GM18519 (cell line): Measurements from ENCODE around the gene CACNA1C.
A peak's percentile ranks its signal among the peaks of the same experiment; 100 is the strongest.

Source experiments
- ATAC-seq: cut with Tn5 transposase; IDR thresholded peaks from one replicate; pipeline ENCODE4 v1.9.1; 2021; ENCODE audit warnings: mild to moderate bottlenecking, moderate library complexity; ENCODE audit not compliant: unreplicated experiment, low FRiP score

The CACNA1C gene

DNA sequence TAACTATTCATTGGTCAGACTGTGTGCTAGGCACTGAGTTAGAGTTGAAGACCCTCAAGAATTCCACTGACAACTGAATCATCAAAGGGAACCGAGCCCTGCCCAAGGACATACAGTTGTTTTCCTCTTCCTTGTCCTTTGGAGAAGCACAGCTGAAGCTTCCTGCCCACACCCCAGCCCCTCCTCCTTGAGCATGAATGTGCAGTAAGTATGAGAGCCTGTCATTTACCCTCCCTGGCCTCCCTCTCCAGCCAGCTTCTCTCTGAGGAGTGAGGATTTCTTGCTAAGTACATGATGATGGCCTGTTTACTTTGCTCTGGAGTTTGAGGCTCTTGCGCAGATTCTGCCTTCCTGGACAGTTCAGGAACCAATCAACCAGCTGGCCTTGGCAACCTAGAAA lies 235.2 kb downstream of the CACNA1C start:
- ATAC-seq: no peak

DNA sequence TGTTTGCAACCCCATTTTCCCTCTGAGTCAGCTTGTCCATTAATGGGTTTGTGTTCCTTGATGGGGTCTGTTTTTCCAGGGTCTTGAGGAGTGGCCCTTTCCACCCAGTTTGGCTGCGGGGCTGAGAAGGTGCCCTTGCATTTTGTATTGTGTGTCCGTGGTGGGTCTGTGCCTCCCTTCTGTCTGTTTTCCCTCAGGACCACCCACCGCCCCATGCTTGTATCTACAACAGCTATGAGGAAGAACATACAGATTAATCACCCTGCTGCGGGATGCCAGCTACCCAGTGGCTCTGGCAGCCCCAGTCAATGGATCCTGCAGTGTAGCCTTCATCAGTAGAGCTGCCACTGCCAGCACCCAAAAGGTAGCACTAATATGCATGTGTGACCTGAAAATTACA lies 235.7 kb downstream of the CACNA1C start:
- no peak for ATAC-seq

DNA sequence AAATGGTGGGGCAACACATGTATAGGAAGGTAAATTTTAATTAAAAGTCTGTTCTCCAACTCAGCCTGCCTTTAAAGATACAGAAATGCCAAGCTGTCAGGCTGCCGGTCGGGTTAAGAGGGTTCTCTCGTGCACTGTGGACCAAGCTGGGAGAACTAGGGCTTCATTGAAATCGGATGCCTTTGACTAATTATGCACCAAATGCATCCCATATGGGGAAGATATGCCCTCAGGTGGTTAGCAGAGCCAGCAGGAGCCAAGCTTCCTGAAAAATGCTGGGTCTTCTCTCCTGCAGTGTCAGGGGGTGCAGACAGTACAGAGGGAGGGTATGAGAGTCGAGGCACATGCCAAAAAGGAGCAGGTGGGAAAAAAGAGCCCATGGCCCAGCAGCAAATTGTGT lies 236.1 kb downstream of the CACNA1C start:
- no peak for ATAC-seq

DNA sequence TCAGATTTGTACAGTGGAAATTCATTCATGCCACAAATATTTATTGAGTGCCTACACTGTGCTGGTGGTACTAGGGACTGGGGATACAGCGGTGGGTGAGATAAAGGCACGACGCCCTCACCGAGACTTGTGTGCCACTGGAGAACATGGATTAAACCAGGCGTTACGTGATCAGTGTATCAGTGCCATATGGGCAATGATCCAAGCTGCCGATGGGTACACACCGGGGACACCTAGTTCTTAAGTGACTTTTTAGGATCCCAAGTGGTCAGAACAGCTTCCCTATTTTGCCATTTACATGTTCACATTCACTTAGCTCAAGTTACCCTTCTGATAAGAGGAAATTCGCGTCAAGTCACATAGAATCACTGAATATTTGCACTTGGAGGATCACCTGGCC lies 236.7 kb downstream of the CACNA1C start:
- ATAC-seq: no peak

DNA sequence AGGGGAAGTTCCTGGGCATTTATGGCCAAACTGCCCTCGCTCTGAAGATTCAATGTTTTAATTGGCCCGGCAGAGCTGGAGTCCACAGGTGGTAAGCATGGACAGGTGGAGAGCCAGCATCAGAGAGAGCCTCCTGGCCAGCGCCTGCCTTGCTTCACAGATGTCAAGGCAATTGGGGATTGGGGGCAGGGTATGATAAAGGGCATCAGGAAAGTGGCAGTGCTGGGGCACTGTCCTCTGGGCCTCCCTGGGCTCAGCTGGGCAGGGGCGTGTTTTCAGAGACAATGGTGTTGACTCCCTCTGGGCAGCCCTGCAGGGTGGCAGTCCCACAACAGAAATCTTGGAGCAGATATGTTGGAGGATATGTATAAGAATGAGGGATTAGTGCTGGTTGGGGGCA lies 237.3 kb downstream of the CACNA1C start:
- ATAC-seq: no peak

DNA sequence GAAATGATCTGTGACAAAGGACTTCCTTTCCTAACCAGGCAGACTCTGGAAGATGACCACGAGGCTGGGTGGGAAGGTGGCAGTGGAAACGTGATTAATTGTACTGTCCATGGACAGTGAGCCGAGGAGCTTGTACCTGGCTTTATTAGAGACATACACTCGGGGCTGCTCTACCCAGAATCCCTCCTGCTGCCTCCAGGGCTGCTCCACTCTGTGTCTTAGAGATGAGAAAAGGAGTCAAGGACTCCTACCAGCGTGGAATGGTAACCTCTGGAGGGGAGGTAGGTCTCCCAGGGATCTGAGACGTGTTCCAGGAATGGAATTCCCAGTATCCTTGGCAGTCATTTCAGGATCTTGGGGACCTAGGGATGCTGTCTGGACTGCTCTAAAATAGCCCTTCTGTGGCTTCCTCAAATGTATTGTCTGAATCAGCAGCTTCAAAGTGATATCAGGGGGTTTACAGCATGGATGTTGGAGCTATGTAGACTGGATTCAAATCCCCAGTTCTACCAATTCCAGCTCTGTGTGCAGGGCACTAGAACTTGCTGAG lies 237.8 kb downstream of the CACNA1C start:
- ATAC-seq: no peak

DNA sequence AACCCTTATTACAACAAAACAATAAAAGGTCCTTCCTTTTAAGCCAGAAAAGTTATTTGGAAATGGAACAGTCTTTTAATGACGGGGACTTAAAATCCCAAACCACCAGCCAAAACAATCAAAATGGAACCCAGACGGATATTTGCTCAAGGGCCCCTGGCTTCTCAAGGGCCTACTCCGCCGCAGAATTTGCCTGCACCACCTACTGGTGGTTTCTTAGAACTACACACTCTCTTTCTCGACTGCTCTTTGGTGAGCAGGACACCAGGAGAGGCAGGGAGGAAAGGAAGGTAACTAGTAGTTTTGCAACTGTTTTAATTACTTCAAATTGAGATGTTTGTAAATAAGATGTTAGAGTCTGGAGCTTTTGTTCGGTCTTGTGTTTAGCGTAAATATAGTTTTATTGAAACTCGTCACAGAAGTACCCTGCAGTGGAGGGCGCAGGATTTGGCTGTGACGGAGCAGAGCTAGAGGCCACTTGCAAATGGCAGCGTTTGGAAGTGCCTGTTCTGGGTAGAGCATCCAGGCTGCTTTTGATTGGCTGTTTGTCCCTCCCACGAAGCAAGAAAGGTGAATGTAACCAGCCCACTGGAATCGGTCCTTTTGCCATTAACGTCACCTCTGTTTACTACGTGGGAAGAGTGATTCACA lies 238.5 kb downstream of the CACNA1C start:
- no peak for ATAC-seq

DNA sequence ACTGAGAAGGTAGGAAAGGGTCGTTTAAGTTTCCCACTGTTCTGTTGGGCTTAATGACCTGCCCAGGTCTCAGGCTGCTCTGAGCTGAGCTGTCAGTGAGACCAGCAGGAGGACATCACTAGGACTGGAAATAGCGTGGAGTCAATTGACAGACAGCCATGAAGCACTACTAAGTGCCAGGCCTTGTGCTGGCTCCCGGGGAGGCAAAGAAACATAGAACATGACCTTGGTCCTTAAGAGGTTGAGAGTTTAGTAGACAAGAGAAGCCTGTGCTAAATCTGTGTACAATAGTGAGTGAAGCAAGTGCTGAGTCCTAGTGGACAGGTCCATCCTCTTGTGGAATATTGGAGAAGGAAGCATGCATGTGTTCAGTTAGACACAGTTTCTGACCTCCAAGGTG lies 239.2 kb downstream of the CACNA1C start:
- ATAC-seq: no peak

DNA sequence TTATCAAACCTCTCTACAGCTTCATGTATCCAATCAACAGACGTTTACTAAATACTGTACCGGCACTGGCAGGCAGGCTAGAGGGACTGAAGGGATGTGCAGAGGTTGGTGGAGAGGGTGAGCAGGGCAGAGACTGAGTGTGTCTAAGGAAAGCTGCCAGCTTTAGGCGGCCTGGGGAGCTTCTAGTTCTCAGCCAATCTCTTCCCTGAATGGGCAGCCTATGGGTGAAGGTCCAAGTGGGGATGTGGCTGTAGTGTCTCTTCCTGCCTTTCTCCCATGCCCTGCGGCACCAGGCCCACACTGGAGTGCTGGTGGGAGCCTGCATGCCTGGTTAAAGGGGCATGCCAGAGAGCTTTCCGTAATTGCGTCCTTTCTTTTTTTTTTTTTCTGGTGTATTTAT lies 239.8 kb downstream of the CACNA1C start:
- no peak for ATAC-seq

DNA sequence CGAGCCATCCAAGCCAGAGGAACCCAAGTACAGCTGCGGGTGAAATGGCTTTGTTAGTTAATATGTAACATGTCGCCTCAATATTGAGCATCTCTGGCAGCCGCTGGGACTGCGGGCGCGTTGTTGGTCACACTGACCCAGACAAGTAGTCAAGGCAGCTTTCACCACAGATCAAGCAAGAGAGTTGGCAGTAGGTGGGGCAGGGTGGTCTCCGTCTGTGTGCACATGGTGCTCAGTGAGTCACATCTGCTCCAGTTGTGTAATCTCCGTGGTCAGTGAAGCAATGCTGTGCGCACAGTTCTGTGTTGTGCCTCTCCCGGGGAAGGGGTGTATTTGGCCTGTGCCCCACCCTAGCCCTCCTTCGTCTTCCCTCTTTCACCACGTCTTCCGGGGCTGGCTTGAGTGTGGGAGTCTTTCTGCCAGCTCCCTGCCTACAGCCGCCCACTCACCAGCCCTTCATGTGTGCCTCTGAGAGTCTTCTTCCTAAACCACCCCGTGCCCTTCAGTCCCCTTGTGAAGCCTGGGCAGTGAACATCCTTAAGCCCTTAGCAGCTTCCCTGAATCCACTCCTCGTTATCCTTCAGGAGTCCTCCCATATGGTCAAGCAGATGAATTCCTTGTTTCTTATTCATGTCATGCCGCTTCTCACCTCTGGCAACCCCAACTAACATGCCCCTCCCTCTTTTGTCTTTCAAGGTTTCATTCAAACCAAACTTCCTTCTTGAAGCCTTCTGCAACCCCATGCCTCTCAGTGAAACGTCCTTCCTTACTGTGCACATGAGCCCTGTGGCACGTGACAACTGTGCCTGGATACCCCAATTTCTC lies 242.1 kb downstream of the CACNA1C start:
- ATAC-seq: no peak

DNA sequence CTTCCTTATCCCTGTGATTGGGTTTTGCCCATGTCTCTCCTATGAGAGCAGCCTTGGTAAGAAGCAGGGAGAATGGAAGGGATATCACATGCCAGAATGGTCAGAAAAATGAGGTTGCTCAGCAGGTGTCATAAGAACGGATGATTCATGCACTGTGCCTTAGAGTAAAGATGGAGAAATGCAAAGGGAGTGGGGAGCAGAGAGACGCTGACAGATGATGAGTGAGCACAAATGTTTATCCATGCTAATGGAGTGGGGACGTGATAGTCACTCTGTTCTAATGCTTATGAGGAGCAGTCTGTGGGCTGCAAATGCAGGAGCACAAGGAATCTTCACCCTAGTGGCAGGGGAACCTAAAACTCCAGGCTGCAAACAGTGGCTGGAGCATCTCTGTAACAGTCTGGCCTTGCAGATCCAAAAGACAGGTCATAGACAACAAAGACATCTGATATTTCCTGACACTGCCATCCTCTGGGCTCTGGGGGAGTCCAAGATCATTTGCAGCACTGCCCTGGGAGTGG lies 243.2 kb downstream of the CACNA1C start:
- no peak for ATAC-seq

DNA sequence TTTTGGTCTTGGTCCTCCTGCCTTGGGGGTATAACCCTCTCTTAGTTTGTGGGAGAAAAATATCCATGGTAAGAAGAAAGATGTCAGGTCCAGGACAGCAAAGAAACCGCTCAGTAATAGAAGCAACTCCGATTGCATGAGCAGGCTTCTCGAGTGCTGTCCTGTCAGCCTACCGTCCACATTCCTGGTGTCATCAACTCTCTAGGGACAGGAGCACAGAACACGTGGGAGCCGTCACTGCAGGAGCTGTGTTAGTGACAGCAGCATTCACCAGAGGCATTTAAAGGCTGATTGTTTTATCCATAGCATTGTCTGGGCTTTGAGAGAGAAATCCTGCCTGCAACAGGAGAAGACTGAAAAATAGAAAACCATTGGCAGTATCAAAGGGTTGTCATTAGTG lies 244.2 kb downstream of the CACNA1C start:
- no peak for ATAC-seq

DNA sequence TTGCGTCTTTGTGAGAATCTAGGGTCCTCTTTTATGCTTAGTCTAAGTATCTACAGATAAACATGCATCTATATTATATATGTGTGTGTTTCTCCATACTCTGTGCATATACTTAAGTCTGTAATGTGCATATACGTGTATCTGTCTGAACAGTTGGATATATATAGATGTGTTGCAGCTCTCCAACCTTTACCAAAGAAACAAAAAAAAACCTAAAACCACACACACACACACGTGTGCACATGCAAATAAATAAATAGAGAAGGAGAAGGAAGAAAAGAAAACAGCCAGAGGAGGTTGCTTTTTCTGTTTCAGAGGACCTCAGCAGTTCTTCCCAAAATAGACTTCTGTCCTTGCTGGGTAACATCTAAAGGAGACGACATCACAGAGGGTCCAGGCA lies 244.9 kb downstream of the CACNA1C start:
- peak; percentile 35 for ATAC-seq

DNA sequence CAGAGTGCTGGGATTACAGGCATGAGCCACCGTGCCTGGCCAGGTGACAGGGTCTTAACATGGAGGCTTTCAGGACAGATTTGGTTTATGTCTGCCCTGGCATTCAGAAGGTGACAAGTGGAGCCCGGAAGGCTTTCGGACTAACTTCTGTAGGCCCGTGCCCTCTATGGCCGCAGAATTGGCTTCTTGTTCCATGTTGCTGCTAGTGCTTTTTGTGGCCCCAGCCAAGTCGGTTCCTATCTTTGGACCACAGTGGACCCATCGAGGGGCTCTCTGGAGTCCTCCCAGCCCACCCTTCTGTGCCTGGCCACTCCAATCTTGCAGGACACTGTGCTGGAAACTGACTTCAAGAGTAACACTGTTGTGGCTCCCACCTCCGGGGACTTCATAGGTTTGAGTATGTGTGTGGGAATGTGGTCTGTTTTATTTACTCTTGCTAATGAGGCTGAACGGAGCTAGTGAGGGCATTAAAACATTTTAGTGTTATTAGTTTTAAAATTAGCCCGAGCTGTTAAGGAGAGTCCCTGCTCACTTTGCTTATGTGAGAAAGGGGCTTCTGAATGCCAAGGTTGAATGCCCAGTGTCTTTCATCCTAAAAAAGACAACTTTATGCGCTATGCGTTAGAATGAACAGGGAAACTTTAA lies 245.9 kb downstream of the CACNA1C start:
- no peak for ATAC-seq

DNA sequence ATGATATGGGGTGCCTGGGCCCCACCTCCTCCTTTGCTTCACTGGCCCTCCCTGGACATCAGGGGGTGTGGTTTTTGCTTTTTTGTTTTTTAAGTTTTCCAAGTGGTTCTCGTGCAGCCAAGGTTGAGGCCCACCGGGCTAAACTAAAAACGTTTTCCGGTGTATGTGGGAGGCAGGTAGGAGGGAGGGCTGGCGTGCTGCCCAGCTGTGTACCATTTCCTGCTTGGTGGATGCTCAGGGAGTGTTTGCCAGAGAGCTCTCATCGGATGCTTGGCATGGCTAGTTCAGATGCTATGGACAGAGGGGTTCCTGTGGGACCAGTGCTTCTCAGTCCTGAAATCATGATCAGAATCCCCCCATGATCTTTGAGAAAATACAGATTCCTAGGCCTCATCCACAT lies 246.4 kb downstream of the CACNA1C start:
- no peak for ATAC-seq

DNA sequence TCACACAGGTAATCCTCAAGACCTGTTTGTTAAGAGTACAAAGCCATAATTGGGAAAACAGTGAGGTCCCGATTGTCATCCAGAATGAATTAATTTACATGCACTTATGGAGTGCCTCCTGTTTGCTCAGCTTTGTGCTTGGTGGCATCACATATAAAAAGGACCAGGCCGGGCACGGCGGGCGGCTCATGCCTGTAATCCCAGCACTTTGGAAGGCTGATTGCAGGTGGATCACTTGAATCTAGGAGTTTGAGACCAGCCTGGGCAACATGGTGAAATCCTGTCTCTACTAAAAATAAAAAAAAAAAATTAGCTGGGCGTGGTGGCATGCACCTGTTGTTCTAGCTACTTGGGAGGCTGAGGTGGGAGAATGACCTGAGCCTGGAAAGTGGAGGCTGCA lies 247.4 kb downstream of the CACNA1C start:
- ATAC-seq: no peak

DNA sequence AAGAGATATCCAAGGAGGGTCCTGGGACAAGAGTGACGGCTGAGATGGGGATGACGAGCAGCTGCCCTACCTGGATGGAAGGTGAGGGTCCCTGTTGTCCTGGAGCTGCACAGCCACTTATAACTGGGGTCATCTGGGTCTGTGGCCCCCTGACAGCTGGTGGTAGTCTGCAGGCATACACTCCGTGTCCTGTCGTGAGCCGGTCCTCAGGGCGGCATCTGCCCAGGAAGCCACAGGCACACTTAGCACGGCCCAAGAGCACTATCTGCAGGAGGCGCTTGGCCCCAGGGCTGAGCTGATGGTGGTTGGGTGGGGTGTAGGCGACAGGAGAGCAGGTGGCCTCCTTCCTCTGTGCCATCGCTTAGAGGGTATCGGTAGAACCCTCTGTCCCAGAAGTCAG lies 248.1 kb downstream of the CACNA1C start:
- ATAC-seq: no peak

DNA sequence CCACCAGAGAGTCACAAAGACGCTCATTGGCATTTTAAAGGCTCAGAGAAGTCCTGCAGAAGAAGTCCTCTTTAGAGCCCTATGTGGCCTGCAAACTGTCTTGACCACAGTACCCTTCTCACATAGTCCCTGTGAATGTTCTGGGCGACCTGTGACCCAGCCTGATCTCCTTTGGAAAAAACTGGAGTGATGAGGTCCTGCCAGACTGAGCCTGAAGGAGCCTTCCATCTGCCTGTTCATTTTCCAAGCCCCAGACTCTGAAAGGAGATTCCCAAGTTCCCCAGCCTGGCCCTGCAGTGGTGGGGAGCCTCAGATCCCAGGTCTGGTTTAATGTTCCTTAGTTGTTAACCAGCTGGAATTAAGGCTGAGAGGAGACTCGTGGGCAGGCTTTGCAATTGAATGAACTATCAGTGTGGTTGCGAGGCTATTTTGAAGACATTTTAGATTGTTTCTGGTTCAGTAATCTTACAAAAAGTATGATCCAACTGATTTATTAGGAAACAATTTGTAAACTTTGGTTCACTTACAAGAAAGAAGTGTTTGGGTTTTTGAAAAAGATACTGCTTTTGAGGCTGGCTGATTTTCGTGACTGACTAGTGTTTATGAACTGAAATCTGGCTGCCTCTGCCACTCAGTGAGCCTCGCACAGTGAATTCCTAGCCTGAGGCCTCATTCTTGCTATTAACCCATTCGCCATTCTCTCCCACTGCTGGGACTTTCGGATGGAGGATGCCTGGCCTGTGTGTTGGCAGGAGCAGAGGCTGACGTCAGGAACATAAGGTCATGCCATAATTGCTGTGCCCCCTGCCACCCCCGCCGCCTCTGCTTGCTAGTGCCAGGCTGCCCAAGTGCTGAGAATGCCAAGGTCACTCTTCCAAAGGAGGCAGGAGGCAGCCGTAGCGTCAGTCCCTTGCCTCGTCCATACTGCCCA lies 249.0 kb downstream of the CACNA1C start:
- ATAC-seq: no peak

DNA sequence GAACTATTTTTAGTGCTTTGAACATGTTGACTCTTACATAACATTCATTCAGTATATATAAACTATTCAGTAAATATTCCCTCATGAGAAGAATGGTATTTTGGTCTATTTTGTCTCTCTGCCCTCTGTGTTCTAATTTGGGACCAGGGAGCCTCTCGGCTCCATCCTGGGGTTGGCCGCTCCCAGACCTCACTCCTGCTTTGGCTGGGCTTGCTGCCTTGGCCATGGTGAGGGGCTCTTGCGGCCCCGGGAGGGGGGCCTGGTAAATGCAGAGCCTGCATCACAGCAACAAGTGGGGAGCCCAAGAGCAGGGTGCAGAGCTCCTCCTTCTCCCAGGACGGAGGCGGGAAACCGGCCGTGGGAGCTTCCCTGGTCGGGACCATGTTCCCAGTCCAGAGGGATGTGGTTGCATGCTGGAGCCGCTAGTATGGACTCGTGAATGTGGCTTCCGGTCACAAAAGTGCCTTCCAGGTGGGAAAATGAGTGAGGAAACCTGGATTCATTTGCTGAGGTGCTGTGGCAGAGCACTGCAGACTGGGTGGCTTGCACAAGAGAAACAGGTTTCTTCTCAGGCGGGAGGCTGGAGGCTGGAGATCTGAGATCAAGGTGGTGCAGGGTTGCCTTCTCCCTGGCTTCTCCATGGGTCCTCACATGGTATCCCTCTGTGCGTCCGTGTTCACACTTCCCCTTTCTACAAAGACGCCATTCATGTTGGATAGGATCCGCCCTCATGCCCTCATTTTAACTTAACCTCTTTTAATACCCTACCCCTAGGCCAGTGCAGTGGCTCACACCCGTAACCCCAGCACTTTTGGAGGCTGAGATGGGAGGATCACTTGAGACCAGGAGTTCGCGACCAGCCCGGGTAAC lies 250.2 kb downstream of the CACNA1C start:
- no peak for ATAC-seq
